OCI-LY1 (cell line): Measurements from ENCODE around the gene SNAPC5.

ENCODE experiments used
- H2AFZ ChIP-seq: fragments of 200-600 bp; sonication (generic), shearing (Covaris generic); 2 replicates; pipeline ENCODE4 v1.6.0; 2014; ENCODE audit warnings: antibody characterized with exemption, mild to moderate bottlenecking, low read length
- H3F3A ChIP-seq: fragments of 200-600 bp; sonication (generic), shearing (Covaris generic); 2 replicates; pipeline ENCODE4 v1.6.0; 2014; ENCODE audit warnings: mild to moderate bottlenecking, antibody characterized with exemption, low read length, moderate library complexity; ENCODE audit not compliant: insufficient read depth
- H3K27ac ChIP-seq: fragments of 200-600 bp; sonication (generic); 2 replicates; pipeline ENCODE4 v1.5.1; 2014; ENCODE audit warnings: low read length, mixed run types, mild to moderate bottlenecking, low read depth; ENCODE audit not compliant: poor library complexity, severe bottlenecking
- H3K27me3 ChIP-seq: fragments of 200-600 bp; sonication (generic); 2 replicates; pipeline ENCODE4 v1.6.0; 2014; ENCODE audit warnings: antibody characterized with exemption, mild to moderate bottlenecking, low read length, moderate library complexity; ENCODE audit not compliant: insufficient read depth
- H3K36me3 ChIP-seq: fragments of 200-600 bp; sonication (generic); 2 replicates; pipeline ENCODE4 v1.6.1; 2014; ENCODE audit warnings: mild to moderate bottlenecking, antibody characterized with exemption, low read length, moderate library complexity, mixed read lengths; ENCODE audit not compliant: insufficient read depth
- H3K4me1 ChIP-seq: fragments of 200-600 bp; sonication (generic); 2 replicates; pipeline ENCODE4 v1.5.1; 2014; ENCODE audit warnings: mild to moderate bottlenecking, low read length, moderate library complexity; ENCODE audit not compliant: insufficient read depth, severe bottlenecking
- H3K4me2 ChIP-seq: fragments of 200-600 bp; sonication (generic), shearing (Covaris generic); 2 replicates; pipeline ENCODE4 v1.6.1; 2014; ENCODE audit warnings: low read length
- H3K4me3 ChIP-seq: fragments of 200-600 bp; sonication (generic); 2 replicates; pipeline ENCODE4 v1.5.1; 2014; ENCODE audit warnings: low read length, low read depth, mild to moderate bottlenecking, mixed read lengths; ENCODE audit not compliant: poor library complexity, severe bottlenecking
- H3K79me2 ChIP-seq: fragments of 200-600 bp; shearing (Covaris generic); 2 replicates; pipeline ENCODE4 v1.6.1; 2016; ENCODE audit warnings: mixed run types, low read length, mixed read lengths; ENCODE audit not compliant: insufficient read depth
- H3K9ac ChIP-seq: fragments of 200-600 bp; sonication (generic), shearing (Covaris generic); 2 replicates; pipeline ENCODE4 v1.6.1; 2014; ENCODE audit warnings: mild to moderate bottlenecking, low read length, mixed read lengths
- H3K9me2 ChIP-seq: fragments of 200-600 bp; sonication (generic), shearing (Covaris generic); 2 replicates; pipeline ENCODE4 v1.6.1; 2014; ENCODE audit warnings: low read depth, mild to moderate bottlenecking, low read length, mixed read lengths
- H3K9me3 ChIP-seq: fragments of 200-600 bp; shearing (Covaris generic); 2 replicates; pipeline ENCODE4 v1.6.1; 2014; ENCODE audit warnings: low read length, mixed read lengths
- H4K20me1 ChIP-seq: fragments of 200-600 bp; sonication (generic), shearing (Covaris generic); 2 replicates; pipeline ENCODE4 v1.6.0; 2016; ENCODE audit warnings: mild to moderate bottlenecking, low read length; ENCODE audit not compliant: insufficient read depth
- CTCF ChIP-seq: fragments of 200-600 bp; sonication (generic), shearing (Covaris generic); IDR thresholded peaks from 2 replicates; pipeline ENCODE4 v1.5.1; 2017; ENCODE audit warnings: mild to moderate bottlenecking, antibody characterized with exemption, low read length, moderate library complexity, mixed read lengths
- EZH2 ChIP-seq: fragments of 200-600 bp; sonication (generic), shearing (Covaris generic); IDR thresholded peaks from 2 replicates; pipeline ENCODE4 v1.8.0; 2017; ENCODE audit warnings: borderline replicate concordance, mixed run types, mild to moderate bottlenecking, antibody characterized with exemption, low read length, moderate library complexity, mixed read lengths

Gene SNAPC5

GRCh38 chr15:66482539-66482938, 15.0 kb downstream of the SNAPC5 start:
- H3K27ac ChIP-seq: no peak overlapping the region
- no peak overlapping the region for H3K9ac ChIP-seq
- H3F3A ChIP-seq: no peaks in the 10 kb centered on the region
- no peak overlapping the region for H3K4me3 ChIP-seq
- no peaks in the 10 kb centered on the region for H3K9me3 ChIP-seq
- TF ChIP-seq EZH2 (no peak), CTCF (no peak)
- no peaks in the 10 kb centered on the region for H4K20me1 ChIP-seq
- no peaks in the 10 kb centered on the region for H3K27me3 ChIP-seq
- no peak overlapping the region for H2AFZ ChIP-seq
- H3K79me2 ChIP-seq: no peaks in the 10 kb centered on the region
- H3K4me2 ChIP-seq: no peak overlapping the region
- H3K36me3 ChIP-seq: peaks cover 59% of the 10 kb centered on the region
- no peaks in the 10 kb centered on the region for H3K4me1 ChIP-seq
- no peaks in the 10 kb centered on the region for H3K9me2 ChIP-seq

DNA sequence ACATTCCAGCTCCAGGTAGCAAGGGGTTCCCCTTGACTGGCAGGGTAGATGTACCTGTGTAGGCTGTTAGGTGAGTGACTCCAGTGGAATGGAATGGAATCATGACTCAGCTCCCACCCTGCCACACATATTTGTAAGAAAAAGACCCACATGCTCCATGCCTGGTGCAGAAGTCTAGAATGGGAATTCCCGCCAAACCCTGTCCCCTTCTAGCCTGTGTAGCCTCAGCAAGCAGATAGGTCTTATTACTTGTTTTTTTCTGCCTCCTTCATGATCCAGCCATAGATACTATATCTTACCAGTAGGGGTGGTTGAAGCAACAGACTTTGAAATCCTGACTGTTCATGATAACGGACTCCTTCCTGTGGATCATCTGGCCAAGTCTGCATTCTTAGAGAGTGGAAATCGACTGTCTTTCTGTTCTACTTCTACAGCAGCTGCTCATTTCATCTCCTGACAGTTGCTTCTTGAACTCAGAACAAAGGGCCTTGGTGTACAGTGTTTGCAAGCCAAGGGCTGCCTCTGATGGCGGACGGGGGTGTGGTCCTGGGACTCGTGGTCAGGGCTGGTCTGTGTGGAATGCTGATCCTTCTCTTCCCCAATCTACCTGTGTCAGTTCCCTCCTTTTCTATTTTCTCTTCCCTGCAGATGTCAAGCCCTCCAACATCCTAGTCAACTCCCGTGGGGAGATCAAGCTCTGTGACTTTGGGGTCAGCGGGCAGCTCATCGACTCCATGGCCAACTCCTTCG, 16.3 kb downstream of the SNAPC5 start:
- H3K9ac ChIP-seq: no peak overlapping the region
- no peaks in the 10 kb centered on the region for H4K20me1 ChIP-seq
- no peaks in the 10 kb centered on the region for H3K4me1 ChIP-seq
- H3K27me3 ChIP-seq: no peaks in the 10 kb centered on the region
- H3F3A ChIP-seq: no peaks in the 10 kb centered on the region
- H3K4me2 ChIP-seq: no peak overlapping the region
- no peak overlapping the region for H2AFZ ChIP-seq
- peaks cover 47% of the 10 kb centered on the region for H3K36me3 ChIP-seq
- no peak overlapping the region for H3K27ac ChIP-seq
- H3K9me3 ChIP-seq: no peaks in the 10 kb centered on the region
- H3K79me2 ChIP-seq: no peaks in the 10 kb centered on the region
- H3K4me3 ChIP-seq: no peak overlapping the region
- H3K9me2 ChIP-seq: no peaks in the 10 kb centered on the region
- no peak for TF ChIP-seq EZH2
- no peak for TF ChIP-seq CTCF

GRCh38 chr15:66480267-66480666, 17.3 kb downstream of the SNAPC5 start:
- H3K4me2 ChIP-seq: no peak overlapping the region
- H3F3A ChIP-seq: no peaks in the 10 kb centered on the region
- no peaks in the 10 kb centered on the region for H3K79me2 ChIP-seq
- H3K9ac ChIP-seq: no peak overlapping the region
- H2AFZ ChIP-seq: no peak overlapping the region
- H3K36me3 ChIP-seq: peaks cover 38% of the 10 kb centered on the region
- H3K9me3 ChIP-seq: no peaks in the 10 kb centered on the region
- no peak overlapping the region for H3K4me3 ChIP-seq
- H3K27ac ChIP-seq: no peak overlapping the region
- H3K4me1 ChIP-seq: no peaks in the 10 kb centered on the region
- H3K27me3 ChIP-seq: no peaks in the 10 kb centered on the region
- H3K9me2 ChIP-seq: no peaks in the 10 kb centered on the region
- H4K20me1 ChIP-seq: no peaks in the 10 kb centered on the region
- TF ChIP-seq EZH2 (no peak), CTCF (no peak)
